ENCODE measurements around the gene DVL2. TPM values are rescaled to one million over a fixed set of nuclear protein-coding genes. Genes with fewer than 3 reads are reported as not detected.

Gene DVL2
- polyA plus RNA-seq, 1 donor from 2014 or later, result 41.1 TPM

DNA sequence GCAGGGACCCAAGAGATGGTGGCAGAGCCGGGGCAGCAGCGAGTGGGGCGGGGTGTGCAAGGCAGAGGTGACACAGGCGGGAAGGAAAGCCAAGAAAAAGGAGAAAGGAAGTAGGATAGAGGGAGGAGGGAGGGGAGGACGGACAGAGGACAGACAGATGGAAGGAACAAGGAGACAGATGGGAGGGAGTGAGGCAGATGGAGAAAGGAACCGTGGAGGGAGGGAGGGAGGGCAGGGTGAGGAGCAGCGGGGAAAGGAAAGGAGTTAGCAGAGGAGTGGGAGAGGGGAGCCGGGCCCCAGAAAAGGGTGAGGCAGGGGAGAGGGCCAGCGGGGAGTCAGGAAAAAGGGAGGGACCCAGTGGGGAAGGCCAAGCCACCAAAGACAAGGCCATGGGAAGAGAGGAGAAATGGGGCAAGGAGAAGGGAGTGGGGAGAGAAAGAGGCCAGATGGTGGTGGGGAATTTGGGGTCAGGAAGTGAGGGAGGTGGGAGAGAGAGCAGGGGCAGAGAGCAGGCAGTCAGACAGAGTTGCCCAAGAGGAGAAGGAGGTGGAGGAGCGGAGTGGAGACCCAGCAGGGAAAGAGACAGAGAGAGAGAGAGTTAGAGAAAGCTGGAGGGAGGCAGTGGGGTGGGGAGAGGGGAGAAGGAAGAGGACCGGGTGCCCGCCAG, 41.9 kb downstream of the DVL2 start:
- Histone ChIP-seq H3K9me3 (ENCODE audit: low read length) (no peaks in the 10 kb centered on the region), H3K9me2 (ENCODE audit: insufficient read depth, low read length) (no peaks in the 10 kb centered on the region), H3K4me3 (ENCODE audit: low read length) (no peak overlapping the region), H3K9ac (ENCODE audit: low read length) (no peak overlapping the region), H3K79me2 (replicated peaks; ENCODE audit: insufficient read depth, low read length) (no peaks in the 10 kb centered on the region), H3F3A (ENCODE audit: insufficient read depth, low read length, poor library complexity, severe bottlenecking) (no peaks in the 10 kb centered on the region), H4K20me1 (ENCODE audit: insufficient read depth) (no peaks in the 10 kb centered on the region), H3K4me2 (ENCODE audit: low read length) (no peak overlapping the region), H3K27me3 (ENCODE audit: insufficient read depth, low read depth, low read length) (no peaks in the 10 kb centered on the region), H2AFZ (ENCODE audit: low read depth, low read length) (no peak overlapping the region), H3K36me3 (ENCODE audit: insufficient read depth, low read length) (peaks cover 11% of the 10 kb centered on the region), H3K27ac (ENCODE audit: low read length) (no peak overlapping the region)
- TF ChIP-seq, protein P1, sequence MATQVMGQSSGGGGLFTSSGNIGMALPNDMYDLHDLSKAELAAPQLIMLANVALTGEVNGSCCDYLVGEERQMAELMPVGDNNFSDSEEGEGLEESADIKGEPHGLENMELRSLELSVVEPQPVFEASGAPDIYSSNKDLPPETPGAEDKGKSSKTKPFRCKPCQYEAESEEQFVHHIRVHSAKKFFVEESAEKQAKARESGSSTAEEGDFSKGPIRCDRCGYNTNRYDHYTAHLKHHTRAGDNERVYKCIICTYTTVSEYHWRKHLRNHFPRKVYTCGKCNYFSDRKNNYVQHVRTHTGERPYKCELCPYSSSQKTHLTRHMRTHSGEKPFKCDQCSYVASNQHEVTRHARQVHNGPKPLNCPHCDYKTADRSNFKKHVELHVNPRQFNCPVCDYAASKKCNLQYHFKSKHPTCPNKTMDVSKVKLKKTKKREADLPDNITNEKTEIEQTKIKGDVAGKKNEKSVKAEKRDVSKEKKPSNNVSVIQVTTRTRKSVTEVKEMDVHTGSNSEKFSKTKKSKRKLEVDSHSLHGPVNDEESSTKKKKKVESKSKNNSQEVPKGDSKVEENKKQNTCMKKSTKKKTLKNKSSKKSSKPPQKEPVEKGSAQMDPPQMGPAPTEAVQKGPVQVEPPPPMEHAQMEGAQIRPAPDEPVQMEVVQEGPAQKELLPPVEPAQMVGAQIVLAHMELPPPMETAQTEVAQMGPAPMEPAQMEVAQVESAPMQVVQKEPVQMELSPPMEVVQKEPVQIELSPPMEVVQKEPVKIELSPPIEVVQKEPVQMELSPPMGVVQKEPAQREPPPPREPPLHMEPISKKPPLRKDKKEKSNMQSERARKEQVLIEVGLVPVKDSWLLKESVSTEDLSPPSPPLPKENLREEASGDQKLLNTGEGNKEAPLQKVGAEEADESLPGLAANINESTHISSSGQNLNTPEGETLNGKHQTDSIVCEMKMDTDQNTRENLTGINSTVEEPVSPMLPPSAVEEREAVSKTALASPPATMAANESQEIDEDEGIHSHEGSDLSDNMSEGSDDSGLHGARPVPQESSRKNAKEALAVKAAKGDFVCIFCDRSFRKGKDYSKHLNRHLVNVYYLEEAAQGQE (IDR thresholded peaks at IDR 0.05; ENCODE audit: borderline replicate concordance), result no peak
- TF ChIP-seq POLR2AphosphoS5 (IDR thresholded peaks at IDR 0.05), result no peak
- TF ChIP-seq RAD21 (conservative IDR thresholded peaks at IDR 0.05), result no peak
- TF ChIP-seq, protein P2, sequence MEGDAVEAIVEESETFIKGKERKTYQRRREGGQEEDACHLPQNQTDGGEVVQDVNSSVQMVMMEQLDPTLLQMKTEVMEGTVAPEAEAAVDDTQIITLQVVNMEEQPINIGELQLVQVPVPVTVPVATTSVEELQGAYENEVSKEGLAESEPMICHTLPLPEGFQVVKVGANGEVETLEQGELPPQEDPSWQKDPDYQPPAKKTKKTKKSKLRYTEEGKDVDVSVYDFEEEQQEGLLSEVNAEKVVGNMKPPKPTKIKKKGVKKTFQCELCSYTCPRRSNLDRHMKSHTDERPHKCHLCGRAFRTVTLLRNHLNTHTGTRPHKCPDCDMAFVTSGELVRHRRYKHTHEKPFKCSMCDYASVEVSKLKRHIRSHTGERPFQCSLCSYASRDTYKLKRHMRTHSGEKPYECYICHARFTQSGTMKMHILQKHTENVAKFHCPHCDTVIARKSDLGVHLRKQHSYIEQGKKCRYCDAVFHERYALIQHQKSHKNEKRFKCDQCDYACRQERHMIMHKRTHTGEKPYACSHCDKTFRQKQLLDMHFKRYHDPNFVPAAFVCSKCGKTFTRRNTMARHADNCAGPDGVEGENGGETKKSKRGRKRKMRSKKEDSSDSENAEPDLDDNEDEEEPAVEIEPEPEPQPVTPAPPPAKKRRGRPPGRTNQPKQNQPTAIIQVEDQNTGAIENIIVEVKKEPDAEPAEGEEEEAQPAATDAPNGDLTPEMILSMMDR (IDR thresholded peaks at IDR 0.05; ENCODE audit: poor library complexity, severe bottlenecking), result no peak
- TF ChIP-seq EP300 (conservative IDR thresholded peaks at IDR 0.05; ENCODE audit: poor library complexity, severe bottlenecking), result no peak

- no peaks in the 10 kb centered on the region for H3K9me2 ChIP-seq (ENCODE audit: insufficient read depth, low read length)
- H3K9me3 ChIP-seq (ENCODE audit: low read length), result no peaks in the 10 kb centered on the region
- H3K36me3 ChIP-seq (ENCODE audit: insufficient read depth, low read length), result peaks cover 11% of the 10 kb centered on the region
- H3K4me2 ChIP-seq (ENCODE audit: low read length), result no peak overlapping the region
- no peak overlapping the region for H3K27ac ChIP-seq (ENCODE audit: low read length)
- no peak overlapping the region for H3K4me3 ChIP-seq (ENCODE audit: low read length)
- H3K9ac ChIP-seq (ENCODE audit: low read length), result no peak overlapping the region
- no peaks in the 10 kb centered on the region for H3K27me3 ChIP-seq (ENCODE audit: insufficient read depth, low read depth, low read length)
- TF ChIP-seq RAD21 (conservative IDR thresholded peaks at IDR 0.05), result no peak
- no peak for TF ChIP-seq POLR2AphosphoS5 (IDR thresholded peaks at IDR 0.05)
- no peak for TF ChIP-seq EZH2 (IDR thresholded peaks at IDR 0.05; ENCODE audit: borderline replicate concordance, insufficient read depth, low read length, poor library complexity, severe bottlenecking)
- no peak for TF ChIP-seq TAF1 (IDR thresholded peaks at IDR 0.05; ENCODE audit: low read depth)
- TF ChIP-seq SMC3 (conservative IDR thresholded peaks at IDR 0.05; ENCODE audit: poor library complexity), result no peak
- TF ChIP-seq, protein P2 (IDR thresholded peaks at IDR 0.05; ENCODE audit: poor library complexity, severe bottlenecking), result no peak
- TF ChIP-seq EP300 (conservative IDR thresholded peaks at IDR 0.05; ENCODE audit: poor library complexity, severe bottlenecking), result no peak
- TF ChIP-seq, protein P1 (IDR thresholded peaks at IDR 0.05; ENCODE audit: borderline replicate concordance), result no peak
- TF ChIP-seq MXI1 (conservative IDR thresholded peaks at IDR 0.05; ENCODE audit: poor library complexity, severe bottlenecking), result no peak
- H2AFZ ChIP-seq (ENCODE audit: low read depth, low read length), result no peak overlapping the region
- H3K79me2 ChIP-seq (replicated peaks; ENCODE audit: insufficient read depth, low read length), result no peaks in the 10 kb centered on the region
- no peaks in the 10 kb centered on the region for H4K20me1 ChIP-seq (ENCODE audit: insufficient read depth)
- no peaks in the 10 kb centered on the region for H3F3A ChIP-seq (ENCODE audit: insufficient read depth, low read length, poor library complexity, severe bottlenecking)
These were observed 42.6 kb downstream of the DVL2 start for GRCh38 chr17:7191571-7192270.
